ENCODE data around the gene ANTKMT. TPM values are rescaled to one million over a fixed set of nuclear protein-coding genes. Genes with fewer than 3 reads are reported as not detected.

Gene ANTKMT
- total and polyA plus RNA-seq, 4 experiments from 2014 or later: 14.5 to 36.4 (median 22.5) TPM

DNA sequence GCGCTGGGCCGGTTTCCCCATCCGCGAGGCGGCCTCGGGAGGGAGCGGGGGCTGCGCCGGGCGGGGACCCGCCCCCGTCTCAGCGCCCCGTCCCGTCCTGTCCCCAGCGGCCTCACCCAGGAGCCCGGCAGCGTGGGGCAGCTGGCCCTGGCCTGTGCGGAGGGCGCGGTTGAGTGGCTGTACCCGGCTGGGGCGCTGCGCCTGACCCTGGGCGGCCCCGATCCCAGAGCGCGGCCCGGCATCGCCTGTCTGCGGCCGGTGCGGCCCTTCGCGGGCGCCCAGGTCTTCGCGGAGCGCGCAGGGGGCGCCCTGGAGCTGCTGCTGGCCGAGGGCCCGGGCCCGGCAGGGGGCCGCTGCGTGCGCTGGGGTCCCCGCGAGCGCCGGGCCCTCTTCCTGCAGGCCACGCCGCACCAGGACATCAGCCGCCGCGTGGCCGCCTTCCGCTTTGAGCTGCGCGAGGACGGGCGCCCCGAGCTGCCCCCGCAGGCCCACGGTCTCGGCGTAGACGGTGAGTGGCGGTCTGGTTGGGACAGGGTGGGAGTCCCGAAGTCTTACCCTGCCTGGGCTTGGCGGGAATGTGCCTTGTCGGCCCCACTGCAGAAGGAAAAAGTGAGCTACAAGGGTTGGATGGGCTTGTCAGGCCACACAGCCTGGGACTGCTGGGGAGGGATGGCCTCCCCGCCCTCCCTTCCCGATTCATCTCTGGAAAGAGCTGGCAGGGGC is 5.3 kb upstream of the ANTKMT start:
- Mint-ChIP-seq H3K9me3 (no peaks in the 10 kb centered on the region), H3K27me3 (peaks cover 0 to 4% of the 10 kb centered on the region in 2 donors), H3K4me3 (peak overlapping the region; percentile 39 to 73 (median 56)), H3K4me1 (peaks cover 3 to 30% (median 14%) of the 10 kb centered on the region in 4 donors), H3K27ac (peak overlapping the region in 2 of 7 donors; percentile 35 to 44), H3K36me3 (no peaks in the 10 kb centered on the region)
- peaks cover 29% of the 10 kb centered on the region for H3K4me1 ChIP-seq (ENCODE audit: insufficient read depth, low read length)
- POLR2A ChIA-PET (ENCODE audit: partially characterized antibody): interaction anchor here (0.9 to 9.0 kb wide), 10 partner anchors 9 to 79 kb away, joined by 3 to 71 read pairs (median 4); partner anchors contain the start of genes ANTKMT, CCDC78, CIAO3 and HAGHL
- no peak overlapping the region for H3K27ac ChIP-seq (ENCODE audit: low read depth, low read length)
- intact Hi-C loops (cut with micrococcal nuclease): no loop called here
- peaks cover 5% of the 10 kb centered on the region for H3K27me3 ChIP-seq (ENCODE audit: insufficient read depth, low read length)
- no peaks in the 10 kb centered on the region for H3K9me3 ChIP-seq (ENCODE audit: control insufficient read depth in 1 of 2, low read length in 2 of 2)
- CTCF ChIA-PET (ENCODE audit: partially characterized antibody): interaction anchor here (0.8 to 2.0 kb wide), 10 partner anchors 8 to 71 kb away, joined by 3 to 7 read pairs (median 4); partner anchors contain the start of gene CIAO3
- DNase-seq: no peak
- peak overlapping the region in 1 of 2 donors; percentile 43 for H3K4me3 ChIP-seq (ENCODE audit: low read length in 2 of 2)
- no peaks in the 10 kb centered on the region for H3K36me3 ChIP-seq (ENCODE audit: insufficient read depth, low read length)

GRCh38 chr16:716200-716568 is 4.8 kb upstream of the ANTKMT start:
- Mint-ChIP-seq H3K36me3 (no peaks in the 10 kb centered on the region), H3K9me3 (no peaks in the 10 kb centered on the region), H3K4me1 (peaks cover 3 to 31% (median 14%) of the 10 kb centered on the region in 4 donors), H3K4me3 (peak overlapping the region; percentile 31 to 73 (median 58)), H3K27ac (peak overlapping the region in 1 of 7 donors; percentile 44), H3K27me3 (peaks cover 0 to 4% of the 10 kb centered on the region in 2 donors)
- Histone ChIP-seq H3K36me3 (ENCODE audit: insufficient read depth, low read length) (no peaks in the 10 kb centered on the region), H3K9me3 (ENCODE audit: control insufficient read depth in 1 of 2, low read length in 2 of 2) (no peaks in the 10 kb centered on the region), H3K4me3 (ENCODE audit: low read length in 2 of 2) (no peak overlapping the region), H3K4me1 (ENCODE audit: insufficient read depth, low read length) (peaks cover 32% of the 10 kb centered on the region), H3K27ac (ENCODE audit: low read depth, low read length) (no peak overlapping the region), H3K27me3 (ENCODE audit: insufficient read depth, low read length) (no peaks in the 10 kb centered on the region)
- ChIA-PET CTCF (ENCODE audit: partially characterized antibody) (interaction anchor here (0.8 to 2.0 kb wide), 8 partner anchors 9 to 71 kb away, joined by 3 to 7 read pairs (median 4); partner anchors contain the start of gene CIAO3), POLR2A (ENCODE audit: partially characterized antibody) (interaction anchor here (0.8 to 9.0 kb wide), 8 partner anchors 9 to 79 kb away, joined by 3 to 71 read pairs (median 8); partner anchors contain the start of genes ANTKMT, CCDC78, CHTF18 and CIAO3)
- no peak for DNase-seq
- intact Hi-C loops (cut with micrococcal nuclease): no loop called here

DNA sequence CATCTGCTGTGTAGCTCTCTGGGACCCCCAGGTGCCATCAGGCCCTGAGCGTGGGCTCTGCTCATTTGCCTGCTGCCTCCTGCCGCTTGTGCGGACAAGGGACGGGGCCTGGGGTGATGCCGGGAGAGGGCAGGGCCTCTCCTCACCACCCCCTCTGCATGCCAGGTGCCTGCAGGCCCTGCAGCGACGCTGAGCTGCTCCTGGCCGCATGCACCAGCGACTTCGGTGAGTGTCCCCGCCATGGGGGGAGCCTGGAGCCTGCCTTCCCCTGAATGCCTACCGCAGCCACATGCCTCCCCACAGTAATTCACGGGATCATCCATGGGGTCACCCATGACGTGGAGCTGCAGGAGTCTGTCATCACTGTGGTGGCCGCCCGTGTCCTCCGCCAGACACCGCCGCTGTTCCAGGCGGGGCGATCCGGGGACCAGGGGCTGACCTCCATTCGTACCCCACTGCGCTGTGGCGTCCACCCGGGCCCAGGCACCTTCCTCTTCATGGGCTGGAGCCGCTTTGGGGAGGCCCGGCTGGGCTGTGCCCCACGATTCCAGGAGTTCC is 4.1 kb upstream of the ANTKMT start:
- no peaks in the 10 kb centered on the region for H3K9me3 ChIP-seq (ENCODE audit: control insufficient read depth in 1 of 2, low read length in 2 of 2)
- peaks cover 35% of the 10 kb centered on the region for H3K4me1 ChIP-seq (ENCODE audit: insufficient read depth, low read length)
- H3K4me1 Mint-ChIP-seq: peaks cover 3 to 31% (median 14%) of the 10 kb centered on the region in 4 donors
- peaks cover 0 to 4% of the 10 kb centered on the region in 2 donors for H3K27me3 Mint-ChIP-seq
- no peaks in the 10 kb centered on the region for H3K36me3 Mint-ChIP-seq
- H3K36me3 ChIP-seq (ENCODE audit: insufficient read depth, low read length): no peaks in the 10 kb centered on the region
- DNase-seq: no peak
- H3K4me3 ChIP-seq (ENCODE audit: low read length in 2 of 2): no peak overlapping the region
- no peaks in the 10 kb centered on the region for H3K9me3 Mint-ChIP-seq
- H3K27ac ChIP-seq (ENCODE audit: low read depth, low read length): no peak overlapping the region
- intact Hi-C loops (cut with micrococcal nuclease): no loop called here
- H3K27me3 ChIP-seq (ENCODE audit: insufficient read depth, low read length): no peaks in the 10 kb centered on the region
- no peak overlapping the region for H3K27ac Mint-ChIP-seq
- peak overlapping the region in 3 of 8 donors; percentile 46 to 59 (median 48) for H3K4me3 Mint-ChIP-seq
- ChIA-PET CTCF (ENCODE audit: partially characterized antibody) (interaction anchor here (1.0 to 2.0 kb wide), 4 partner anchors 20 to 34 kb away, joined by 4 to 7 read pairs (median 6); partner anchors contain the start of gene CIAO3), POLR2A (ENCODE audit: partially characterized antibody) (interaction anchor here (0.8 to 9.0 kb wide), 6 partner anchors 8 to 71 kb away, joined by 3 to 71 read pairs (median 8); partner anchors contain the start of genes ANTKMT, CCDC78, CHTF18 and CIAO3)

GRCh38 chr16:717450-718245 is 3.3 kb upstream of the ANTKMT start:
- intact Hi-C loops (cut with micrococcal nuclease): no loop called here
- H3K36me3 Mint-ChIP-seq: no peaks in the 10 kb centered on the region
- DNase-seq: no peak
- no peaks in the 10 kb centered on the region for H3K36me3 ChIP-seq (ENCODE audit: insufficient read depth, low read length)
- H3K27ac Mint-ChIP-seq: no peak overlapping the region
- H3K27ac ChIP-seq (ENCODE audit: low read depth, low read length): no peak overlapping the region
- no peak overlapping the region for H3K4me3 ChIP-seq (ENCODE audit: low read length in 2 of 2)
- peaks cover 0 to 2% (median 0%) of the 10 kb centered on the region in 8 donors for H3K9me3 Mint-ChIP-seq
- H3K9me3 ChIP-seq (ENCODE audit: control insufficient read depth in 1 of 2, low read length in 2 of 2): no peaks in the 10 kb centered on the region
- H3K27me3 Mint-ChIP-seq: peaks cover 0 to 3% of the 10 kb centered on the region in 2 donors
- peaks cover 3 to 33% (median 14%) of the 10 kb centered on the region in 4 donors for H3K4me1 Mint-ChIP-seq
- no peaks in the 10 kb centered on the region for H3K27me3 ChIP-seq (ENCODE audit: insufficient read depth, low read length)
- no peak overlapping the region for H3K4me3 Mint-ChIP-seq
- peaks cover 40% of the 10 kb centered on the region for H3K4me1 ChIP-seq (ENCODE audit: insufficient read depth, low read length)
- CTCF ChIA-PET (ENCODE audit: partially characterized antibody): interaction anchor here (0.7 to 2.0 kb wide), 3 partner anchors 19 to 33 kb away, joined by 3 to 7 read pairs (median 4); partner anchors contain the start of gene CIAO3
- POLR2A ChIA-PET (ENCODE audit: partially characterized antibody): interaction anchor here (0.9 to 9.0 kb wide), 3 partner anchors 7 to 25 kb away, joined by 3 to 71 read pairs (median 23); partner anchors contain the start of genes ANTKMT, CCDC78 and HAGHL

DNA sequence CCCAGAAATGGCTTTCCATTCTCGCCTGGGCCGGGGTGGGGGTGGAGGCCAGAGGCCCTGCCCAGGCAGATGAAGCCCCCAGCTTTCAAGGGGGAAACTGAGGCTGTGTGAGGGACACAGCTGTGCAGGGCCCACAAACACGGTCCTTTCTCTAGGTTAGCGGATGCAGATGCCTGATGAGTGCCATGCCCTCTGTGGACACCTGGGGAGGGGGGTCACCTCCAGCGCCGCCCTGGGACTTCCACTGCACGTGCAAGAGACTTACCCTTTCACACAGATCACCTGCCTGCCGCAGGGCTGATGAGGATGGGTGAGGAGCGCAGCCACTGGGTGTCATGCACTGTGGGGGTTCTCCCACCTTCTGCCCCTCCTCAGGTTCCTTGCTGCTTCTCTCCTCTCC is 2.6 kb upstream of the ANTKMT start:
- CTCF ChIA-PET (ENCODE audit: partially characterized antibody): interaction anchor here (1.5 kb wide), 1 partner anchor 14 kb away, joined by 3 read pairs; no protein-coding TSS in a partner anchor
- H3K27ac ChIP-seq (ENCODE audit: low read depth, low read length): no peak overlapping the region
- Mint-ChIP-seq H3K27me3 (no peaks in the 10 kb centered on the region), H3K4me1 (peaks cover 3 to 35% (median 12%) of the 10 kb centered on the region in 4 donors), H3K4me3 (peak overlapping the region in 2 of 8 donors; percentile 69 to 70), H3K9me3 (peaks cover 0 to 2% (median 0%) of the 10 kb centered on the region in 8 donors), H3K36me3 (no peaks in the 10 kb centered on the region), H3K27ac (no peak overlapping the region)
- no peak overlapping the region for H3K4me3 ChIP-seq (ENCODE audit: low read length in 2 of 2)
- no peaks in the 10 kb centered on the region for H3K9me3 ChIP-seq (ENCODE audit: control insufficient read depth in 1 of 2, low read length in 2 of 2)
- DNase-seq: no peak
- no peaks in the 10 kb centered on the region for H3K36me3 ChIP-seq (ENCODE audit: insufficient read depth, low read length)
- peaks cover 40% of the 10 kb centered on the region for H3K4me1 ChIP-seq (ENCODE audit: insufficient read depth, low read length)
- no peaks in the 10 kb centered on the region for H3K27me3 ChIP-seq (ENCODE audit: insufficient read depth, low read length)
- intact Hi-C loops (cut with micrococcal nuclease): no loop called here
- POLR2A ChIA-PET (ENCODE audit: partially characterized antibody): interaction anchor here (9.0 to 12.9 kb wide), 2 partner anchors 6 to 25 kb away, joined by 71 to 166 read pairs; partner anchors contain the start of genes ANTKMT, CCDC78, HAGHL and WDR24

GRCh38 chr16:718922-719321 is 2.0 kb upstream of the ANTKMT start:
- Mint-ChIP-seq H3K36me3 (no peaks in the 10 kb centered on the region), H3K27ac (peak overlapping the region in 6 of 7 donors; percentile 9 to 91 (median 82)), H3K4me1 (peaks cover 3 to 38% (median 12%) of the 10 kb centered on the region in 4 donors), H3K4me3 (peak overlapping the region in 6 of 8 donors; percentile 26 to 85 (median 76)), H3K9me3 (peaks cover 0 to 2% (median 0%) of the 10 kb centered on the region in 8 donors), H3K27me3 (no peaks in the 10 kb centered on the region)
- intact Hi-C loops (cut with micrococcal nuclease): no loop called here
- no peak for DNase-seq
- POLR2A ChIA-PET (ENCODE audit: partially characterized antibody): interaction anchor here (1.5 to 12.9 kb wide), 3 partner anchors 6 to 26 kb away, joined by 5 to 166 read pairs (median 71); partner anchors contain the start of genes ANTKMT, CCDC78, HAGHL and WDR24
- Histone ChIP-seq H3K27me3 (ENCODE audit: insufficient read depth, low read length) (no peaks in the 10 kb centered on the region), H3K27ac (ENCODE audit: low read depth, low read length) (no peak overlapping the region), H3K36me3 (ENCODE audit: insufficient read depth, low read length) (no peaks in the 10 kb centered on the region), H3K4me1 (ENCODE audit: insufficient read depth, low read length) (peaks cover 40% of the 10 kb centered on the region), H3K9me3 (ENCODE audit: control insufficient read depth in 1 of 2, low read length in 2 of 2) (no peaks in the 10 kb centered on the region), H3K4me3 (ENCODE audit: low read length in 2 of 2) (no peak overlapping the region)
- CTCF ChIA-PET (ENCODE audit: partially characterized antibody): interaction anchor here (1.5 to 4.5 kb wide), 2 partner anchors 13 to 22 kb away, joined by 3 to 27 read pairs; partner anchors contain the start of gene CIAO3
